Measurements from ENCODE around the gene IGF2BP2. TPM values are rescaled to one million over a fixed set of nuclear protein-coding genes. Genes with fewer than 3 reads are reported as not detected.

The IGF2BP2 gene
- total and polyA plus RNA-seq, 2 of the 8 experiments (the other 6 are each of a cell fraction or from before 2014, with no cell fraction given): 7.4 to 121 TPM

- TF ChIP-seq, protein P1, sequence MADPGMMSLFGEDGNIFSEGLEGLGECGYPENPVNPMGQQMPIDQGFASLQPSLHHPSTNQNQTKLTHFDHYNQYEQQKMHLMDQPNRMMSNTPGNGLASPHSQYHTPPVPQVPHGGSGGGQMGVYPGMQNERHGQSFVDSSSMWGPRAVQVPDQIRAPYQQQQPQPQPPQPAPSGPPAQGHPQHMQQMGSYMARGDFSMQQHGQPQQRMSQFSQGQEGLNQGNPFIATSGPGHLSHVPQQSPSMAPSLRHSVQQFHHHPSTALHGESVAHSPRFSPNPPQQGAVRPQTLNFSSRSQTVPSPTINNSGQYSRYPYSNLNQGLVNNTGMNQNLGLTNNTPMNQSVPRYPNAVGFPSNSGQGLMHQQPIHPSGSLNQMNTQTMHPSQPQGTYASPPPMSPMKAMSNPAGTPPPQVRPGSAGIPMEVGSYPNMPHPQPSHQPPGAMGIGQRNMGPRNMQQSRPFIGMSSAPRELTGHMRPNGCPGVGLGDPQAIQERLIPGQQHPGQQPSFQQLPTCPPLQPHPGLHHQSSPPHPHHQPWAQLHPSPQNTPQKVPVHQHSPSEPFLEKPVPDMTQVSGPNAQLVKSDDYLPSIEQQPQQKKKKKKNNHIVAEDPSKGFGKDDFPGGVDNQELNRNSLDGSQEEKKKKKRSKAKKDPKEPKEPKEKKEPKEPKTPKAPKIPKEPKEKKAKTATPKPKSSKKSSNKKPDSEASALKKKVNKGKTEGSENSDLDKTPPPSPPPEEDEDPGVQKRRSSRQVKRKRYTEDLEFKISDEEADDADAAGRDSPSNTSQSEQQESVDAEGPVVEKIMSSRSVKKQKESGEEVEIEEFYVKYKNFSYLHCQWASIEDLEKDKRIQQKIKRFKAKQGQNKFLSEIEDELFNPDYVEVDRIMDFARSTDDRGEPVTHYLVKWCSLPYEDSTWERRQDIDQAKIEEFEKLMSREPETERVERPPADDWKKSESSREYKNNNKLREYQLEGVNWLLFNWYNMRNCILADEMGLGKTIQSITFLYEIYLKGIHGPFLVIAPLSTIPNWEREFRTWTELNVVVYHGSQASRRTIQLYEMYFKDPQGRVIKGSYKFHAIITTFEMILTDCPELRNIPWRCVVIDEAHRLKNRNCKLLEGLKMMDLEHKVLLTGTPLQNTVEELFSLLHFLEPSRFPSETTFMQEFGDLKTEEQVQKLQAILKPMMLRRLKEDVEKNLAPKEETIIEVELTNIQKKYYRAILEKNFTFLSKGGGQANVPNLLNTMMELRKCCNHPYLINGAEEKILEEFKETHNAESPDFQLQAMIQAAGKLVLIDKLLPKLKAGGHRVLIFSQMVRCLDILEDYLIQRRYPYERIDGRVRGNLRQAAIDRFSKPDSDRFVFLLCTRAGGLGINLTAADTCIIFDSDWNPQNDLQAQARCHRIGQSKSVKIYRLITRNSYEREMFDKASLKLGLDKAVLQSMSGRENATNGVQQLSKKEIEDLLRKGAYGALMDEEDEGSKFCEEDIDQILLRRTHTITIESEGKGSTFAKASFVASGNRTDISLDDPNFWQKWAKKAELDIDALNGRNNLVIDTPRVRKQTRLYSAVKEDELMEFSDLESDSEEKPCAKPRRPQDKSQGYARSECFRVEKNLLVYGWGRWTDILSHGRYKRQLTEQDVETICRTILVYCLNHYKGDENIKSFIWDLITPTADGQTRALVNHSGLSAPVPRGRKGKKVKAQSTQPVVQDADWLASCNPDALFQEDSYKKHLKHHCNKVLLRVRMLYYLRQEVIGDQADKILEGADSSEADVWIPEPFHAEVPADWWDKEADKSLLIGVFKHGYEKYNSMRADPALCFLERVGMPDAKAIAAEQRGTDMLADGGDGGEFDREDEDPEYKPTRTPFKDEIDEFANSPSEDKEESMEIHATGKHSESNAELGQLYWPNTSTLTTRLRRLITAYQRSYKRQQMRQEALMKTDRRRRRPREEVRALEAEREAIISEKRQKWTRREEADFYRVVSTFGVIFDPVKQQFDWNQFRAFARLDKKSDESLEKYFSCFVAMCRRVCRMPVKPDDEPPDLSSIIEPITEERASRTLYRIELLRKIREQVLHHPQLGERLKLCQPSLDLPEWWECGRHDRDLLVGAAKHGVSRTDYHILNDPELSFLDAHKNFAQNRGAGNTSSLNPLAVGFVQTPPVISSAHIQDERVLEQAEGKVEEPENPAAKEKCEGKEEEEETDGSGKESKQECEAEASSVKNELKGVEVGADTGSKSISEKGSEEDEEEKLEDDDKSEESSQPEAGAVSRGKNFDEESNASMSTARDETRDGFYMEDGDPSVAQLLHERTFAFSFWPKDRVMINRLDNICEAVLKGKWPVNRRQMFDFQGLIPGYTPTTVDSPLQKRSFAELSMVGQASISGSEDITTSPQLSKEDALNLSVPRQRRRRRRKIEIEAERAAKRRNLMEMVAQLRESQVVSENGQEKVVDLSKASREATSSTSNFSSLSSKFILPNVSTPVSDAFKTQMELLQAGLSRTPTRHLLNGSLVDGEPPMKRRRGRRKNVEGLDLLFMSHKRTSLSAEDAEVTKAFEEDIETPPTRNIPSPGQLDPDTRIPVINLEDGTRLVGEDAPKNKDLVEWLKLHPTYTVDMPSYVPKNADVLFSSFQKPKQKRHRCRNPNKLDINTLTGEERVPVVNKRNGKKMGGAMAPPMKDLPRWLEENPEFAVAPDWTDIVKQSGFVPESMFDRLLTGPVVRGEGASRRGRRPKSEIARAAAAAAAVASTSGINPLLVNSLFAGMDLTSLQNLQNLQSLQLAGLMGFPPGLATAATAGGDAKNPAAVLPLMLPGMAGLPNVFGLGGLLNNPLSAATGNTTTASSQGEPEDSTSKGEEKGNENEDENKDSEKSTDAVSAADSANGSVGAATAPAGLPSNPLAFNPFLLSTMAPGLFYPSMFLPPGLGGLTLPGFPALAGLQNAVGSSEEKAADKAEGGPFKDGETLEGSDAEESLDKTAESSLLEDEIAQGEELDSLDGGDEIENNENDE (IDR thresholded peaks at IDR 0.05; ENCODE audit: insufficient replicate concordance, low read length): no peak
- TF ChIP-seq SIRT6 (IDR thresholded peaks at IDR 0.05; ENCODE audit: low read length) (no peak), CTCF (IDR thresholded peaks at IDR 0.05; ENCODE audit: control extremely low read depth in 1 of 3, insufficient read depth in 1 of 3, low read depth in 1 of 3, low read length in 3 of 3) (no peak), HDAC2 (IDR thresholded peaks at IDR 0.05; ENCODE audit: borderline replicate concordance in 1 of 2, low read depth in 2 of 2, low read length in 2 of 2) (no peak), POLR2AphosphoS5 (IDR thresholded peaks at IDR 0.05; ENCODE audit: low read depth, low read length) (no peak), ZNF274 (IDR thresholded peaks at IDR 0.05; ENCODE audit: borderline replicate concordance, extremely low read depth, low read length) (no peak), EZH2 (IDR thresholded peaks at IDR 0.05; ENCODE audit: low read depth, low read length, severe bottlenecking) (no peak), HDAC6 (IDR thresholded peaks at IDR 0.05; ENCODE audit: low read depth, low read length) (no peak), ASH2L (IDR thresholded peaks at IDR 0.05; ENCODE audit: low read length) (no peak)
Measured at GRCh38 chr3:185705498-185705897, 119.3 kb downstream of the IGF2BP2 start (continued).

Measured in H1 (cell line).